Left cardiac atrium (tissue), 4 donors: ENCODE measurements around the gene CD69. TPM values are rescaled to one million over a fixed set of nuclear protein-coding genes. Genes with fewer than 3 reads are reported as not detected.
A peak's percentile ranks its signal among the peaks of the same experiment; 100 is the strongest.

Experiments
- ATAC-seq, 2 donors: fragments of 200-7000 bp; cut with Tn5 transposase; one replicate each; pipeline ENCODE4 v1.9.1; 2020; ENCODE audit warnings: mild to moderate bottlenecking in 2 of 2, moderate library complexity in 2 of 2
- DNase-seq: peaks from one replicate; pipeline ENCODE4 v3.0.0-alpha.2; 2020
- intact Hi-C, 2 donors: fragments of 100-400 bp; cut with DNase I; formaldehyde crosslinking; loops; one replicate each; pipeline versions ENCODE4 v1.14.1 to v1.15.1; 2022 to 2023
- total RNA-seq, 2 donors: library from RNA; stranded (reverse); fragmentation: NEBNext Ultra II Directional; extraction: Animal tissue kit (Norgen Biotek cat#: 25700); gene quantifications; one replicate each; pipeline ENCODE4 v1.2.1, GENCODE V29; 2021
- donor health status: DM: no; HTN: yes; CAD: no.
- donor health status: DM: no; HTN: yes; CAD: no; lungs with severe emphysema.
- donor health status: DM: yes; HTN: yes; CAD: no.
- donor health status: Dilated cardiomyopathy.

CD69 gene
- total RNA-seq, 2 donors from 2014 or later: 1.7 to 2.9 TPM

- no peak for ATAC-seq
- intact Hi-C loops: no loop called here
- DNase-seq: no peak
Observed at GRCh38 chr12:9784326-9784725, 23.6 kb upstream of the CD69 start.

GRCh38 chr12:9782547-9783382, 22.1 kb upstream of the CD69 start:
- ATAC-seq (no peak), DNase-seq (no peak)
- intact Hi-C loops: no loop called here

GRCh38 chr12:9781360-9781759, 20.7 kb upstream of the CD69 start:
- intact Hi-C loops: no loop called here
- ATAC-seq: no peak
- no peak for DNase-seq

- DNase-seq (no peak), ATAC-seq (no peak)
- intact Hi-C loops: no loop called here
Observed at GRCh38 chr12:9779209-9779608, 18.5 kb upstream of the CD69 start.

- DNase-seq (no peak), ATAC-seq (no peak)
- intact Hi-C loops: no loop called here
Observed at GRCh38 chr12:9776781-9777180, 16.1 kb upstream of the CD69 start.

GRCh38 chr12:9773216-9773877, 12.6 kb upstream of the CD69 start:
- no peak for ATAC-seq
- intact Hi-C loops: no loop called here
- DNase-seq: no peak

GRCh38 chr12:9763025-9763424, 2.3 kb upstream of the CD69 start:
- ATAC-seq (no peak), DNase-seq (no peak)
- intact Hi-C loops: no loop called here

- no peak for ATAC-seq
- DNase-seq: no peak
- intact Hi-C loops: no loop called here
Observed at GRCh38 chr12:9762369-9762768, 1.7 kb upstream of the CD69 start.

- no peak for DNase-seq
- ATAC-seq: peak; percentile 23 to 42
- intact Hi-C loops: no loop called here
Observed at GRCh38 chr12:9761419-9761781, 699 bp upstream of the CD69 start.

GRCh38 chr12:9760120-9760519, 581 bp downstream of the CD69 start:
- no peak for DNase-seq
- intact Hi-C loops: no loop called here
- no peak for ATAC-seq

- intact Hi-C loops: loop anchor here in 1 of 2 donors (10.0 kb wide), 1 partner anchor 155 kb away; no protein-coding TSS in a partner anchor
- no peak for ATAC-seq
Observed at GRCh38 chr12:9759694-9760093, 1.0 kb downstream of the CD69 start.

GRCh38 chr12:9758119-9758518, 2.6 kb downstream of the CD69 start:
- DNase-seq (no peak), ATAC-seq (no peak)
- intact Hi-C loops: loop anchor here in 1 of 2 donors (10.0 kb wide), 1 partner anchor 157 kb away; no protein-coding TSS in a partner anchor

More at GRCh38 chr12:9759694-9760093, 1.0 kb downstream of the CD69 start:
- no peak for DNase-seq

- DNase-seq: no peak
- ATAC-seq: no peak
- intact Hi-C loops: loop anchor here in 1 of 2 donors (10.0 kb wide), 1 partner anchor 157 kb away; no protein-coding TSS in a partner anchor
Observed at GRCh38 chr12:9757433-9758025, 3.2 kb downstream of the CD69 start.

- DNase-seq (no peak), ATAC-seq (no peak)
- intact Hi-C loops: loop anchor here in 1 of 2 donors (10.0 kb wide), 1 partner anchor 158 kb away; no protein-coding TSS in a partner anchor
Observed at GRCh38 chr12:9756706-9757105, 4.0 kb downstream of the CD69 start.

- intact Hi-C loops: loop anchor here in 1 of 2 donors (10.0 kb wide), 1 partner anchor 159 kb away; no protein-coding TSS in a partner anchor
- no peak for DNase-seq
- no peak for ATAC-seq
Observed at GRCh38 chr12:9756170-9756569, 4.5 kb downstream of the CD69 start.

- no peak for ATAC-seq
- DNase-seq: no peak
- intact Hi-C loops: loop anchor here in 1 of 2 donors (10.0 kb wide), 1 partner anchor 159 kb away; no protein-coding TSS in a partner anchor
Observed at GRCh38 chr12:9755567-9755966, 5.1 kb downstream of the CD69 start.

- intact Hi-C loops: loop anchor here in 1 of 2 donors (10.0 kb wide), 1 partner anchor 160 kb away; no protein-coding TSS in a partner anchor
- ATAC-seq (no peak), DNase-seq (no peak)
Observed at GRCh38 chr12:9755035-9755434, 5.7 kb downstream of the CD69 start.

GRCh38 chr12:9754099-9754927, 6.4 kb downstream of the CD69 start:
- DNase-seq (no peak), ATAC-seq (no peak)
- intact Hi-C loops: loop anchor here (5.0 to 10.0 kb wide), 2 partner anchors 43 to 160 kb away; no protein-coding TSS in a partner anchor

GRCh38 chr12:9753498-9753897, 7.2 kb downstream of the CD69 start:
- DNase-seq (no peak), ATAC-seq (no peak)
- intact Hi-C loops: loop anchor here (5.0 to 10.0 kb wide), 2 partner anchors 44 to 161 kb away; no protein-coding TSS in a partner anchor
